Neural cell (in vitro differentiated cells): Measurements from ENCODE around the gene APOBEC3A. TPM values are rescaled to one million over a fixed set of nuclear protein-coding genes. Genes with fewer than 3 reads are reported as not detected.

Source experiments
- H2AFZ ChIP-seq: fragments of 200-600, 300-800 bp; sonication (generic), shearing (Covaris generic); 2 replicates; pipeline ENCODE4 v1.6.0; 2014; ENCODE audit warnings: low read depth, mild to moderate bottlenecking, antibody characterized with exemption, low read length, moderate library complexity
- H3F3A ChIP-seq: fragments of 200-600 bp; shearing (Covaris generic); 2 replicates; pipeline ENCODE4 v1.6.1; 2016; ENCODE audit warnings: mild to moderate bottlenecking, moderate library complexity, mixed read lengths, antibody characterized with exemption, low read length; ENCODE audit not compliant: insufficient read depth, poor library complexity, severe bottlenecking
- H3K27ac ChIP-seq: fragments of 200-600, 300-800 bp; sonication (generic), shearing (Covaris generic); 2 replicates; pipeline ENCODE4 v1.5.1; 2014; ENCODE audit warnings: mild to moderate bottlenecking, low read length, moderate library complexity
- H3K27me3 ChIP-seq: fragments of 300-800, 200-600 bp; sonication (generic), shearing (Covaris generic); 2 replicates; pipeline ENCODE4 v1.6.0; 2014; ENCODE audit warnings: mild to moderate bottlenecking, low read depth, low read length, moderate library complexity; ENCODE audit not compliant: insufficient read depth
- H3K36me3 ChIP-seq: fragments of 300-800, 200-600 bp; sonication (generic), shearing (Covaris generic); 2 replicates; pipeline ENCODE4 v1.5.1; 2014; ENCODE audit warnings: mild to moderate bottlenecking, antibody characterized with exemption, low read length, moderate library complexity; ENCODE audit not compliant: insufficient read depth
- H3K4me2 ChIP-seq: fragments of 300-800, 200-600 bp; sonication (generic), shearing (Covaris generic); 2 replicates; pipeline ENCODE4 v1.6.0; 2014; ENCODE audit warnings: mild to moderate bottlenecking, low read length
- H3K4me3 ChIP-seq: fragments of 300-800, 200-600 bp; sonication (generic), shearing (Covaris generic); 2 replicates; pipeline ENCODE4 v1.5.1; 2014; ENCODE audit warnings: mild to moderate bottlenecking, low read length, moderate library complexity
- H3K79me2 ChIP-seq: fragments of 200-600 bp; shearing (Covaris generic); replicated peaks from 2 replicates; pipeline ENCODE4 v1.6.0; 2014; ENCODE audit warnings: mild to moderate bottlenecking, low read length, moderate library complexity; ENCODE audit not compliant: insufficient read depth
- H3K9ac ChIP-seq: fragments of 300-800, 200-600 bp; sonication (generic), shearing (Covaris generic); 2 replicates; pipeline ENCODE4 v1.6.1; 2016; ENCODE audit warnings: mild to moderate bottlenecking, low read length, mixed read lengths
- H3K9me2 ChIP-seq: fragments of 200-600 bp; shearing (Covaris generic); 2 replicates; pipeline ENCODE4 v1.6.1; 2016; ENCODE audit warnings: mild to moderate bottlenecking, low read length, mixed read lengths; ENCODE audit not compliant: insufficient read depth
- H3K9me3 ChIP-seq: fragments of 200-600, 300-800 bp; sonication (generic), shearing (Covaris generic); 2 replicates; pipeline ENCODE4 v1.6.1; 2016; ENCODE audit warnings: mild to moderate bottlenecking, mixed run types, low read length, moderate library complexity, mixed read lengths
- H4K20me1 ChIP-seq: fragments of 200-600 bp; shearing (Covaris generic); 2 replicates; pipeline ENCODE4 v1.6.1; 2016; ENCODE audit warnings: mild to moderate bottlenecking, mixed run types; ENCODE audit not compliant: insufficient read depth
- EP300 ChIP-seq: fragments of 450-650 bp; conservative IDR thresholded peaks from 2 replicates; pipeline ENCODE4 v1.6.1; 2014; ENCODE audit warnings: antibody characterized with exemption, mild to moderate bottlenecking, moderate library complexity; ENCODE audit not compliant: poor library complexity, severe bottlenecking
- EZH2 ChIP-seq: fragments of 200-600, 300-800 bp; shearing (Covaris generic), sonication (generic); IDR thresholded peaks from 2 replicates; pipeline ENCODE4 v1.6.1; 2014; ENCODE audit warnings: antibody characterized with exemption, low read length, borderline replicate concordance, mild to moderate bottlenecking; ENCODE audit not compliant: insufficient read depth, poor library complexity, severe bottlenecking
- MXI1 ChIP-seq: fragments of 450-650 bp; conservative IDR thresholded peaks from 2 replicates; pipeline ENCODE4 v1.6.1; 2014; ENCODE audit warnings: antibody characterized with exemption, mild to moderate bottlenecking; ENCODE audit not compliant: poor library complexity, severe bottlenecking
- POLR2AphosphoS5 ChIP-seq: IDR thresholded peaks from 2 replicates; pipeline ENCODE4 v1.6.1; 2012
- RAD21 ChIP-seq: fragments of 450-650 bp; conservative IDR thresholded peaks from 2 replicates; pipeline ENCODE4 v1.6.1; 2014; ENCODE audit warnings: antibody characterized with exemption, mild to moderate bottlenecking, moderate library complexity
- SMC3 ChIP-seq: fragments of 450-650 bp; conservative IDR thresholded peaks from 2 replicates; pipeline ENCODE4 v1.6.1; 2014; ENCODE audit warnings: antibody characterized with exemption, mild to moderate bottlenecking, moderate library complexity; ENCODE audit not compliant: poor library complexity
- TAF1 ChIP-seq: IDR thresholded peaks from 2 replicates; pipeline ENCODE4 v1.6.1; 2012; ENCODE audit warnings: low read depth
- polyA plus RNA-seq: library from polyadenylated mRNA; depleted of rRNA; stranded (reverse); fragments of >200 nt; gene quantifications from 2 replicates; pipeline ENCODE4 v1.2.3, GENCODE V29; 2014
- TF ChIP-seq, protein P1 (sequence below): IDR thresholded peaks from 2 replicates; pipeline ENCODE4 v1.6.1; 2012; ENCODE audit warnings: borderline replicate concordance
- TF ChIP-seq, protein P2 (sequence below): fragments of 450-650 bp; IDR thresholded peaks from 2 replicates; pipeline ENCODE4 v1.5.1; 2014; ENCODE audit warnings: antibody characterized with exemption, mild to moderate bottlenecking, moderate library complexity; ENCODE audit not compliant: poor library complexity, severe bottlenecking

Gene APOBEC3A
- polyA plus RNA-seq, 1 donor from 2014 or later, result not detected

DNA sequence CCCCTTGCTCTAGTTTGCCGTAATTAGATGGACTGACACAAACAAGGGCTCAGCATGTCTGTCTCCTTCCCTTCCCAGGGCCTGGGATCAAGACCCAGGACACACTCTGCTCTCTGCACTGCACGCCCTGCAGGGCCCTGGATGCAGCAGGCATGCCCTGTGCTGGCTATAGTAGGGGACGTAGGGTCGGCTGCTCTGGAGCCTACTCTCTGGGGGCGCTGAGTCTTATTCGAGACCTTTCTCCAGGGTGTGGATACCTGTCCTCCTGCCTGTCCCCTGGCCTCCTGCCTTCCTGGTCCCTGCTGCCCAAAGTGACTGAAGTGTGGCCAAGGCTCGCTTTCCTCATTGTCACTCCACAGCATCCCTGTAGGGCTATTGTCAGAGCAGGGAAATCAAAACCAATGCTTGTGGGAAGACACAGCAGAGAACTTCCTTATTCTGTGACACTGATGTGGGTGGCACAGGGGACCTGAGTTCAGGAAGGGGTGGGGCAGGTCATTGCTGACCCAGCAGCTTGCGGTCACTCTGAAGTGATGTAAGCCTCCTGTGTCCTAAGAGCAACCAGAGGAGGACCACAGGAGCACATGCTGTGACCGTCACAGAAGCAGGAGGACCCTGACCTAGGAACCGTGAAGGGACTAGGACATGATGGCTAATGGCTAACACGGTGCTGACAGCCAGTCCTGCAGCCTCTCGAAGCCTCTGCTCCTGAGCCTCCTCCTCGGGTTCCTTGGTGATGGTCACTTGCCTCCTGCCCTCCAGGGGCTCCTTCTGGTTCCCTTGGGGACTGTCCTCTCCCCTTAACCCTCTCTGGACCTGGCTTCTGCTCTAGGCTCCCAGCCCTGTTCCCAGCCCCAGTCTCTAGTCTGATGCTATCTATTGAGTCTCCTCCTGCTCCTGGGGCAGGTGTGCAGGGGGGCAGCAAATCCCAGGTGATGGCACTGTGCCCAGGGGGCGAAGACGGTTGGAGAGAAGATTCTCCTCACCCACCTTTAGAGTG, 10.3 kb downstream of the APOBEC3A start:
- no peak overlapping the region for H3K9ac ChIP-seq
- H3K27me3 ChIP-seq, result no peaks in the 10 kb centered on the region
- H3K4me3 ChIP-seq, result no peak overlapping the region
- TF ChIP-seq, protein P1, sequence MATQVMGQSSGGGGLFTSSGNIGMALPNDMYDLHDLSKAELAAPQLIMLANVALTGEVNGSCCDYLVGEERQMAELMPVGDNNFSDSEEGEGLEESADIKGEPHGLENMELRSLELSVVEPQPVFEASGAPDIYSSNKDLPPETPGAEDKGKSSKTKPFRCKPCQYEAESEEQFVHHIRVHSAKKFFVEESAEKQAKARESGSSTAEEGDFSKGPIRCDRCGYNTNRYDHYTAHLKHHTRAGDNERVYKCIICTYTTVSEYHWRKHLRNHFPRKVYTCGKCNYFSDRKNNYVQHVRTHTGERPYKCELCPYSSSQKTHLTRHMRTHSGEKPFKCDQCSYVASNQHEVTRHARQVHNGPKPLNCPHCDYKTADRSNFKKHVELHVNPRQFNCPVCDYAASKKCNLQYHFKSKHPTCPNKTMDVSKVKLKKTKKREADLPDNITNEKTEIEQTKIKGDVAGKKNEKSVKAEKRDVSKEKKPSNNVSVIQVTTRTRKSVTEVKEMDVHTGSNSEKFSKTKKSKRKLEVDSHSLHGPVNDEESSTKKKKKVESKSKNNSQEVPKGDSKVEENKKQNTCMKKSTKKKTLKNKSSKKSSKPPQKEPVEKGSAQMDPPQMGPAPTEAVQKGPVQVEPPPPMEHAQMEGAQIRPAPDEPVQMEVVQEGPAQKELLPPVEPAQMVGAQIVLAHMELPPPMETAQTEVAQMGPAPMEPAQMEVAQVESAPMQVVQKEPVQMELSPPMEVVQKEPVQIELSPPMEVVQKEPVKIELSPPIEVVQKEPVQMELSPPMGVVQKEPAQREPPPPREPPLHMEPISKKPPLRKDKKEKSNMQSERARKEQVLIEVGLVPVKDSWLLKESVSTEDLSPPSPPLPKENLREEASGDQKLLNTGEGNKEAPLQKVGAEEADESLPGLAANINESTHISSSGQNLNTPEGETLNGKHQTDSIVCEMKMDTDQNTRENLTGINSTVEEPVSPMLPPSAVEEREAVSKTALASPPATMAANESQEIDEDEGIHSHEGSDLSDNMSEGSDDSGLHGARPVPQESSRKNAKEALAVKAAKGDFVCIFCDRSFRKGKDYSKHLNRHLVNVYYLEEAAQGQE, result no peak
- TF ChIP-seq MXI1 (no peak), RAD21 (no peak), POLR2AphosphoS5 (no peak), EZH2 (no peak), EP300 (no peak), SMC3 (no peak), TAF1 (no peak)
- TF ChIP-seq, protein P2, sequence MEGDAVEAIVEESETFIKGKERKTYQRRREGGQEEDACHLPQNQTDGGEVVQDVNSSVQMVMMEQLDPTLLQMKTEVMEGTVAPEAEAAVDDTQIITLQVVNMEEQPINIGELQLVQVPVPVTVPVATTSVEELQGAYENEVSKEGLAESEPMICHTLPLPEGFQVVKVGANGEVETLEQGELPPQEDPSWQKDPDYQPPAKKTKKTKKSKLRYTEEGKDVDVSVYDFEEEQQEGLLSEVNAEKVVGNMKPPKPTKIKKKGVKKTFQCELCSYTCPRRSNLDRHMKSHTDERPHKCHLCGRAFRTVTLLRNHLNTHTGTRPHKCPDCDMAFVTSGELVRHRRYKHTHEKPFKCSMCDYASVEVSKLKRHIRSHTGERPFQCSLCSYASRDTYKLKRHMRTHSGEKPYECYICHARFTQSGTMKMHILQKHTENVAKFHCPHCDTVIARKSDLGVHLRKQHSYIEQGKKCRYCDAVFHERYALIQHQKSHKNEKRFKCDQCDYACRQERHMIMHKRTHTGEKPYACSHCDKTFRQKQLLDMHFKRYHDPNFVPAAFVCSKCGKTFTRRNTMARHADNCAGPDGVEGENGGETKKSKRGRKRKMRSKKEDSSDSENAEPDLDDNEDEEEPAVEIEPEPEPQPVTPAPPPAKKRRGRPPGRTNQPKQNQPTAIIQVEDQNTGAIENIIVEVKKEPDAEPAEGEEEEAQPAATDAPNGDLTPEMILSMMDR, result no peak
- no peak overlapping the region for H2AFZ ChIP-seq
- no peak overlapping the region for H3K27ac ChIP-seq
- no peaks in the 10 kb centered on the region for H3K9me2 ChIP-seq
- H3K4me2 ChIP-seq, result no peak overlapping the region
- no peaks in the 10 kb centered on the region for H3K9me3 ChIP-seq
- no peaks in the 10 kb centered on the region for H4K20me1 ChIP-seq
- H3K36me3 ChIP-seq, result no peaks in the 10 kb centered on the region
- no peaks in the 10 kb centered on the region for H3K79me2 ChIP-seq
- H3F3A ChIP-seq, result no peaks in the 10 kb centered on the region

DNA sequence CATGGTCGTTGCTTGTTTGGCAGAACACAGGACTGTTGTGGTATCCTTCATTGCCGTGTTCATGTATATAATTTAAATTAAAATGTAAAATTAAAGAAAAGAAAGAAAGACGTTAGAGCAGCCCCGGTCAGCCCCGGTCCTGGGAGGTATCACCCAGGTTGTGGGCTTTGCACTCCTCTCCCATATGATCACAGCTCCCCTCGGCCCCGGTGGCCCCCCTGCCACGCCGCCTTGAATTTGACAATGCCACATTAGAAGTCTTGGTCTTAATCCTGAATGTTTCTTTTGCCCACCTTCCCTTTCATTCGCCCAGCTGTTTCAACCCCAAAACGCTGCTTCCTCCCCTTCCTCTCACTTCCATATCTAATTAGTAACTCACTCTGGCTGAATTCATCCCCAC, 11.4 kb downstream of the APOBEC3A start:
- no peaks in the 10 kb centered on the region for H3K79me2 ChIP-seq
- H3K9me2 ChIP-seq, result no peaks in the 10 kb centered on the region
- no peaks in the 10 kb centered on the region for H3K9me3 ChIP-seq
- no peak overlapping the region for H3K4me3 ChIP-seq
- H2AFZ ChIP-seq, result no peak overlapping the region
- no peak overlapping the region for H3K9ac ChIP-seq
- H4K20me1 ChIP-seq, result no peaks in the 10 kb centered on the region
- TF ChIP-seq MXI1, result no peak
- TF ChIP-seq, protein P1, result no peak
- TF ChIP-seq POLR2AphosphoS5, result no peak
- TF ChIP-seq, protein P2, result no peak
- no peak for TF ChIP-seq RAD21
- TF ChIP-seq SMC3, result no peak
- no peaks in the 10 kb centered on the region for H3K27me3 ChIP-seq
- no peak overlapping the region for H3K27ac ChIP-seq
- no peaks in the 10 kb centered on the region for H3F3A ChIP-seq
- H3K36me3 ChIP-seq, result no peaks in the 10 kb centered on the region
- H3K4me2 ChIP-seq, result no peak overlapping the region
